ENCODE data around the gene RAB3IL1.

DNA sequence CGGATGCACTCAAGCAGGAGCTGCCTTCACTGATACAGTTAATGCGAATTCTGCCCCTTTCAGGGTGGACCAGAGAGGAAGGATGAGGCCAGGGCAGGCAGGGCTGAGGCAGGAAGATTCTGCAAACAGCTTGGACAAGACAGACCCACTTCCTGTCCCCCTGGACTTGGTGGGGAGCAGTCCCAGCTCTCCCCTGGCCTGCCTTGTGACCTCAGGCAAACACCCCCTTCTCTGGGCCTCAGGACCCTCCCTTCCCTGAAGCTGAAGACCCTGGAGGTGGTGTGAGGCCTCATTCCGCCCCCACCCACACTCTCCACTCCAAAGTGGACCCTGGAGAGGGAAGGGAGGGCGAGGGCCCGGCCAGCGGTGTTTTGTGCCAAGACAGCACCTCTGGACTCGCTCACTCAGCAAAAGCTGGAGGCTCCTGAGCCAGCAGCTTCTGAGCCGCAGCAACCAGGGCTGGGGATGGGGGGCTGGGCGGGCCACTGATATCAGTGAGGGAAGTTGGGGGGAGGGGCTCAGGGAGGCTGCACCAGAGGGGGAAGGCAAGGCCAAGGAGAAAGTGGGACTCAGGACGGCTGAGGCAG lies 8.5 kb downstream of the RAB3IL1 start:
- no peak for TF ChIP-seq GATA2 (IDR thresholded peaks at IDR 0.05; ENCODE audit: low read depth, low read length)
- TF ChIP-seq GATA3 (IDR thresholded peaks at IDR 0.05; ENCODE audit: low read depth, low read length) = no peak
